ENCODE measurements around the gene UBE2D2. TPM values are rescaled to one million over a fixed set of nuclear protein-coding genes. Genes with fewer than 3 reads are reported as not detected.

Gene UBE2D2
- total and polyA plus RNA-seq, 5 experiments from 2014 or later: 223 to 403 (median 356) TPM

GRCh38 chr5:139651853-139652787, 91.0 kb downstream of the UBE2D2 start:
- peak overlapping the region in 7 of 10 donors; percentile 3 to 74 (median 13) for H3K27ac Mint-ChIP-seq
- POLR2A ChIA-PET: interaction anchor here (0.6 to 7.8 kb wide), 7 partner anchors 8 to 1052 kb away, joined by 3 to 116 read pairs (median 4); no protein-coding TSS in a partner anchor
- ATAC-seq: peak; percentile 31 to 64
- peaks cover 0 to 3% (median 0%) of the 10 kb centered on the region in 3 donors for H3K36me3 Mint-ChIP-seq
- peaks cover 29 to 76% (median 50%) of the 10 kb centered on the region in 4 donors for H3K4me1 Mint-ChIP-seq
- DNase-seq: peak in 8 of 10 donors; percentile 49 to 79 (median 62)
- peaks cover 0 to 2% (median 0%) of the 10 kb centered on the region in 9 donors for H3K9me3 Mint-ChIP-seq
- peak overlapping the region in 9 of 10 donors; percentile 16 to 91 (median 63) for H3K4me3 Mint-ChIP-seq
- peaks cover 13 to 53% (median 32%) of the 10 kb centered on the region in 5 donors for H3K27me3 Mint-ChIP-seq

GRCh38 chr5:139652788-139653241, 91.7 kb downstream of the UBE2D2 start:
- H3K36me3 Mint-ChIP-seq: peaks cover 0 to 3% (median 0%) of the 10 kb centered on the region in 3 donors
- H3K4me1 Mint-ChIP-seq: peaks cover 32 to 75% (median 53%) of the 10 kb centered on the region in 4 donors
- DNase-seq (no peak), ATAC-seq (peak in 1 of 2 donors; percentile 20)
- peak overlapping the region in 7 of 10 donors; percentile 3 to 74 (median 12) for H3K27ac Mint-ChIP-seq
- peaks cover 13 to 53% (median 32%) of the 10 kb centered on the region in 5 donors for H3K27me3 Mint-ChIP-seq
- POLR2A ChIA-PET: interaction anchor here (1.0 kb wide), 1 partner anchor 23 kb away, joined by 3 read pairs; no protein-coding TSS in a partner anchor
- peaks cover 0 to 2% (median 0%) of the 10 kb centered on the region in 9 donors for H3K9me3 Mint-ChIP-seq
- peak overlapping the region in 7 of 10 donors; percentile 11 to 91 (median 19) for H3K4me3 Mint-ChIP-seq

- POLR2A ChIA-PET: interaction anchor here (0.7 to 1.0 kb wide), 2 partner anchors 9 to 15 kb away, joined by 3 to 4 read pairs; no protein-coding TSS in a partner anchor
- Mint-ChIP-seq H3K9me3 (peaks cover 0 to 2% (median 0%) of the 10 kb centered on the region in 9 donors), H3K27ac (peak overlapping the region in 5 of 10 donors; percentile 15 to 82 (median 40)), H3K36me3 (peaks cover 0 to 3% (median 0%) of the 10 kb centered on the region in 3 donors), H3K4me1 (peaks cover 32 to 81% (median 61%) of the 10 kb centered on the region in 4 donors), H3K27me3 (peaks cover 13 to 53% (median 32%) of the 10 kb centered on the region in 5 donors), H3K4me3 (peak overlapping the region in 3 of 10 donors; percentile 19 to 60 (median 31))
- DNase-seq (no peak), ATAC-seq (no peak)
Measured at GRCh38 chr5:139653616-139654015, 92.5 kb downstream of the UBE2D2 start.

GRCh38 chr5:139654464-139654863, 93.3 kb downstream of the UBE2D2 start:
- peak overlapping the region in 1 of 10 donors; percentile 16 for H3K4me3 Mint-ChIP-seq
- ATAC-seq (no peak), DNase-seq (no peak)
- POLR2A ChIA-PET: interaction anchor here (0.6 to 1.0 kb wide), 4 partner anchors 10 to 15 kb away, joined by 3 to 4 read pairs (median 3); no protein-coding TSS in a partner anchor
- H3K36me3 Mint-ChIP-seq: peaks cover 0 to 3% (median 0%) of the 10 kb centered on the region in 3 donors
- H3K4me1 Mint-ChIP-seq: peaks cover 36 to 90% (median 64%) of the 10 kb centered on the region in 4 donors
- H3K27me3 Mint-ChIP-seq: peaks cover 13 to 51% (median 32%) of the 10 kb centered on the region in 5 donors
- H3K9me3 Mint-ChIP-seq: peaks cover 0 to 2% (median 0%) of the 10 kb centered on the region in 9 donors
- H3K27ac Mint-ChIP-seq: peak overlapping the region in 3 of 10 donors; percentile 31 to 67 (median 66)

- H3K9me3 Mint-ChIP-seq: no peaks in the 10 kb centered on the region
- H3K4me1 Mint-ChIP-seq: peaks cover 31 to 88% (median 61%) of the 10 kb centered on the region in 4 donors
- POLR2A ChIA-PET: interaction anchor here (0.8 to 0.9 kb wide), 2 partner anchors 12 to 16 kb away, joined by 3 read pairs; no protein-coding TSS in a partner anchor
- no peak for DNase-seq
- H3K27me3 Mint-ChIP-seq: peaks cover 8 to 46% (median 27%) of the 10 kb centered on the region in 5 donors
- peak overlapping the region in 2 of 10 donors; percentile 45 to 66 for H3K27ac Mint-ChIP-seq
- H3K36me3 Mint-ChIP-seq: no peaks in the 10 kb centered on the region
- no peak for ATAC-seq
- peak overlapping the region in 1 of 10 donors; percentile 16 for H3K4me3 Mint-ChIP-seq
Measured at GRCh38 chr5:139654871-139655491, 93.8 kb downstream of the UBE2D2 start.

GRCh38 chr5:139655727-139656271, 94.7 kb downstream of the UBE2D2 start:
- Mint-ChIP-seq H3K4me3 (no peak overlapping the region), H3K27ac (no peak overlapping the region), H3K27me3 (peaks cover 8 to 38% (median 23%) of the 10 kb centered on the region in 5 donors), H3K36me3 (no peaks in the 10 kb centered on the region), H3K9me3 (no peaks in the 10 kb centered on the region), H3K4me1 (peaks cover 30 to 86% (median 55%) of the 10 kb centered on the region in 4 donors)
- POLR2A ChIA-PET: interaction anchor here (0.6 kb wide), 1 partner anchor 71 kb away, joined by 3 read pairs; no protein-coding TSS in a partner anchor
- ATAC-seq (no peak), DNase-seq (no peak)

GRCh38 chr5:139657363-139658321, 96.5 kb downstream of the UBE2D2 start:
- H3K4me3 Mint-ChIP-seq: peak overlapping the region in 5 of 10 donors; percentile 3 to 68 (median 46)
- no peak for DNase-seq
- H3K4me1 Mint-ChIP-seq: peaks cover 24 to 88% (median 39%) of the 10 kb centered on the region in 4 donors
- H3K36me3 Mint-ChIP-seq: no peaks in the 10 kb centered on the region
- H3K27me3 Mint-ChIP-seq: peaks cover 2 to 22% (median 13%) of the 10 kb centered on the region in 5 donors
- peak overlapping the region in 6 of 10 donors; percentile 0 to 62 (median 45) for H3K27ac Mint-ChIP-seq
- ATAC-seq: peak in 1 of 2 donors; percentile 26
- POLR2A ChIA-PET: interaction anchor here (0.7 to 1.2 kb wide), 2 partner anchors 10 to 17 kb away, joined by 3 to 6 read pairs; no protein-coding TSS in a partner anchor
- H3K9me3 Mint-ChIP-seq: no peaks in the 10 kb centered on the region

- H3K4me3 Mint-ChIP-seq: peak overlapping the region in 1 of 10 donors; percentile 68
- POLR2A ChIA-PET: interaction anchor here (0.7 to 1.7 kb wide), 3 partner anchors 9 to 22 kb away, joined by 3 to 7 read pairs (median 6); no protein-coding TSS in a partner anchor
Measured at GRCh38 chr5:139658501-139658927, 97.4 kb downstream of the UBE2D2 start.

GRCh38 chr5:139658928-139659667, 98.0 kb downstream of the UBE2D2 start:
- Mint-ChIP-seq H3K9me3 (no peaks in the 10 kb centered on the region), H3K27ac (peak overlapping the region in 4 of 10 donors; percentile 46 to 68 (median 60)), H3K27me3 (peaks cover 0 to 15% (median 4%) of the 10 kb centered on the region in 5 donors), H3K4me3 (peak overlapping the region in 1 of 10 donors; percentile 68), H3K4me1 (peaks cover 13 to 86% (median 27%) of the 10 kb centered on the region in 4 donors), H3K36me3 (no peaks in the 10 kb centered on the region)
- DNase-seq (no peak), ATAC-seq (no peak)
- POLR2A ChIA-PET: interaction anchor here (0.6 to 1.7 kb wide), 6 partner anchors 9 to 55 kb away, joined by 3 to 7 read pairs (median 4); no protein-coding TSS in a partner anchor

More at GRCh38 chr5:139658501-139658927, 97.4 kb downstream of the UBE2D2 start:
- Mint-ChIP-seq H3K27ac (peak overlapping the region in 2 of 10 donors; percentile 62 to 68), H3K4me1 (peaks cover 18 to 88% (median 31%) of the 10 kb centered on the region in 4 donors), H3K27me3 (peaks cover 0 to 16% (median 7%) of the 10 kb centered on the region in 5 donors), H3K36me3 (no peaks in the 10 kb centered on the region), H3K9me3 (no peaks in the 10 kb centered on the region)
- ATAC-seq: no peak
- DNase-seq: no peak

GRCh38 chr5:139659695-139660101, 98.6 kb downstream of the UBE2D2 start:
- H3K27me3 Mint-ChIP-seq: peaks cover 0 to 9% (median 0%) of the 10 kb centered on the region in 5 donors
- no peak for ATAC-seq
- peak overlapping the region in 1 of 10 donors; percentile 45 for H3K4me3 Mint-ChIP-seq
- H3K27ac Mint-ChIP-seq: peak overlapping the region in 1 of 10 donors; percentile 54
- no peaks in the 10 kb centered on the region for H3K36me3 Mint-ChIP-seq
- POLR2A ChIA-PET: interaction anchor here (0.6 to 1.7 kb wide), 5 partner anchors 10 to 55 kb away, joined by 3 to 7 read pairs (median 4); no protein-coding TSS in a partner anchor
- no peaks in the 10 kb centered on the region for H3K9me3 Mint-ChIP-seq
- no peak for DNase-seq
- peaks cover 13 to 86% (median 26%) of the 10 kb centered on the region in 4 donors for H3K4me1 Mint-ChIP-seq
